NCI-H510A treated with DMSO at 0.1 percent for 48 hours (cell line): ENCODE results near the gene ZSWIM7.
"Not testable (repeated sequence)": the region's sequence is repeated elsewhere in the genome, so short reads cannot be mapped to it uniquely, and the experiment has no call there.

ENCODE experiments used
- DNase-seq: peaks from one replicate; lab custom pipeline; 2025; lab: John Stamatoyannopoulos, UW

ZSWIM7 gene

DNA sequence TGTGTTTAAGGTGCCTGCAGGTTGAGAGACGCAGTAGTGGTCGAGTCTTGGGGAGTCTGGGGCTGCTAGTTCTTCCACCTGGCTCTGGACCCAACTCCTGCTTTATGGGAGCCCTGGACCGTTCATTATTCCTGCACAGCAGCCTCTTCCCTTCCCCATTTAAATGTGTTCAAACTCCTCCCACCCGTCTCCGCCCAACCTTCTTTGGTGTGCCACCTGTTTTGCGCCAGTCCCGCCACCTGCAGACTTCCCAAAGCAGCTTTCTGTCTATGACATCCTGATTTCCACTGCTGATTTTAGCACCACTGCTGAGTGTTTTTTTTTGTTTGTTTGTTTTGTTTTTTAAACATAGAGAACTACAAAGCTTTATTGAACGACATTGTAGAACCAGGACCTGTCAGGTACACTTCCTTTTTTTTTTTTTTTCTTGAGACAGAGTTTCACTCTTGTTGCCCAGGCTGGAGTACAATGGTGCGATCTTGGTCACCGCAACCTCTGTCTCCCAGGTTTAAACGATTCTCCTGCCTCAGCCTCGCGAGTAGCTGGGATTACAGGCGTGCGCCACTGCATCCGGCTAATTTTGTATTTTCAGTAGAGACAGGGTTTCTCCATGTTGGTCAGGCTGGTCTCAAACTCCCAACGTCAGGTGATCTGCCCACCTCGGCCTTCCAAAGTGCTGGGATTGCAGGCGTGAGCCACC, 41.7 kb downstream of the ZSWIM7 start:
- DNase-seq = no peak

DNA sequence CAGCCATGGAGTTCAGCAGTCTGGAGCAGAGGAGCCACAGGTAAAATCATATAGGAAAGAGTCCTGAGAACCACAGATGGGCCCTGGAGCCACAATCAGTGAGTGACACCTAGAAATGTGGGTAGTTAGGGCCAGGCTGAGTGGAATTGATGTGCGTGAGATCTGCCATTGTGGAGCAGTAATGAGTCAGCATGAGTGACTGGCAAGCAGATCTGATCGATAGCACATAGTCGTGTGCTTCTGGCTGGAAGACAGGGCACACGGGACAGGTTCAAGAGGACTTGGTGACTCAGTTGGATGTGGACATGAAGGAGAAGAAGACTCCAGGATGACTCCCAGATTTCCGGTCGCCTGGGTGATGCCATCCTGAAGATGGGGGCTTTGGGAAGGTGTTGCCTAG, 42.3 kb downstream of the ZSWIM7 start:
- no peak for DNase-seq

DNA sequence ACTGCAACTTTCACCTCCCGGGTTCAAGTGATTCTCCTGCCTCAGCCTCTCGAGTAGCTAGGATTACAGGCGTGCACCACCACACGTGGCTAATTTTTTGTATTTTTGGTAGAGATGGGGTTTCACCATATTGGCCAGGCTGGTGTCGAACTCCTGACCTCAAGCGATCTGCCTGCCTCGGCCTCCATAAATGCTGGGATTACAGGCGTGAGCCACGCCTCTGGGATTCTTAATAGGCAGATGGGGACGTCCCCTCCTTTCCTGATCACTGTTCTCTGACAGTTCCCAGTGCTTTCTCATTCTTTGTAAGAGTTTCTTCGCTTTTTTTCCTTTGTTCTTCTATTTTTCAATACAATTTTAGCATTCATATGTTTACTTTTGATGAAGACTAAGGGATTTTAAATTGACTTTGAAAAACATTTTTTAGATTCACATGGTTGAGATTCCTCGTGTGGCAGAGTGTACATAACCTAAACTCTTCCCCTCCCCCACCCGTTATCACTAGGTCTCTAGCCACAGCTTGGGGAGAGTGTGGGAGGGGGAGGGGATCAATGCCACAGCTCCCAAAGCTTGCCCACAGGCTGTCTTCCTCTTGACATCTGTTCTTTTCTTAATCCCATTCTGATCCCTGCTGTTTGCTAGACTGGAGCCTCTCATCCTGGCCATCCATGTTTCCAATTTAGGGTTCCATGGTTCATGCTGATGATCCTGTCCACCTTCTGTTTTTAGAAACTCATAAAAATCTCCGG, 43.5 kb downstream of the ZSWIM7 start:
- no peak for DNase-seq

DNA sequence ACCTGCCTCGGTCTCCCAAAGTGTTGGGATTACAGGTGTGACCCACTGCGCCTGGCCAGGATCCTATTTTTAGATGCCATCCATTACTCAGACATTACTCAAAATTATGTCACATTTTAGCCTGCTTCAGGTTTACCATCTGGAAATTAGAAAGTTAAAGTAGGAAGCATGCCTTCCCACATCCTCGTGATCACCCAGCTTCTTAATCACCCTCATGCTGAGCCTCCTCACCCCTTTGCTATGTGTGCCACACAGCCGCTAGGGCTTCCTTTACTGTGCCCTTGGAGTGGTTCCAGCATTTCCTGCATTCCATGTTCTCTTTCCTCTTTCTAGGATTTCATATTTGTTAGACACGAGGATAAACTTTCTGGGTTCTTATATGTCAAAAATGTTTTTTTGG, 45.3 kb downstream of the ZSWIM7 start:
- DNase-seq = no peak

DNA sequence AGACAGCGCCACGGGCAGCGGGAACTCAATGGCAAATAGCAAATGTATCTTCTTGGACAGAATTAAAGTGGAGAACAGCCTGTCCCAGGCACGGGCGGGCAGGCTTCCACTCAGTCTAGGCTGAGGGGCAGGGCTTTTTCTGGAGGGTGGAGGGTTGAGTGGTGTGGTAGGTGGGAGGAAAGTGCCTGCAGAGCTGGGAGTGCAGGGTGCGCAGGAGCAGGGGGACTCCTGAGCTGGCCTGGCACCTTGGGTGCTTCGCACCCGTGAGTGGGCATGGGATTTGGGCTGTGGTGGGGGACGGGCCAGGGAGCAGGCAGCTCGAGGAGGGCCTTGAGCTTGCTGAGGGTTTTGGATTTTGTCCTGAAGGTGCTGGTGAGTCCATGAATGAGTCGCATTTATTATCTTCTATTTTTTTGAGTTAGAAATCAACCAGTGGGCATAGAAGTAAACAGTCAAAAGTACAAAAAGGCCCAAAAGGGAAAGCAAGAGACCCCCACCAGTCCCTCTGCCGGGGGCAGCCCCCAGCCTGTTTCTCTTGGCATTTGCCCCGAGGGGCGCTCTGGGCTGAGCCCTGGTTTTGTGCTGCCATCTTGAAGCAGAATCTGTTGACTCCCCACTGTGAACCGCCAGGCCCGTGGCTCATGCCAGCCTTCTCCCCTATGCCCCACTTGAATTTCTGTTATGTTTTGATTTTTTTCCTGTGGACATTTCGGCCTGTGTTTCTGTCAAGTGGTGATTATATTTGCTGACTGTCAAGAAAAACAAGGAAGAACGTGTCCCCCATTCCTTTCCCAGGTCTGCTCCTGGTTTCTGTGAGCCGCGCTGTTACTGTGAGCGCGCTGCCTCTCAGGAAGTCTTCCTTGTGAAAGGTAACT, 46.4 kb downstream of the ZSWIM7 start:
- no peak for DNase-seq

DNA sequence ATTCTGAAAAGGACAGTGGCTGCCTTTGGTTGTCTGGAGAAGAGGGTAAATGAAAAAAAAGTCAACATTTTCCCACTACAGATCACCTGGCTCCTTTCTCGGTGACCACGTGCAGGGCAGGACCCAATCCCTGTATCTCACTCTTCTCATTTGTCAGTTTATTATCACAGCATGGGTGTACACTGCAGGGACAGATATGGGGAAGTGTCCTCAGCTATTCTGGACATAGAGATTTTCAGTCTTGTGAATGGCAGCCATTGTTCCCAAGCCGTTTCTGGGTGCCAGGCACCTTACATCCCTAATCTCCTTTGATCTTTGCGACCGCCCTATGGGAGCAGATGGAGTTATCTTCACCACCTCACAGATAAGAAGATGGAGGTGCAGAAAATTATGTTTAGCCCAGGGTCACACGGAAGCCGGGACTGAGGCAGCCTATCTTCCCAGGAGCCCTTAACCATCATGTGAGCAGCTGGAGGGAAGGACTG, 47.4 kb downstream of the ZSWIM7 start:
- DNase-seq = no peak

DNA sequence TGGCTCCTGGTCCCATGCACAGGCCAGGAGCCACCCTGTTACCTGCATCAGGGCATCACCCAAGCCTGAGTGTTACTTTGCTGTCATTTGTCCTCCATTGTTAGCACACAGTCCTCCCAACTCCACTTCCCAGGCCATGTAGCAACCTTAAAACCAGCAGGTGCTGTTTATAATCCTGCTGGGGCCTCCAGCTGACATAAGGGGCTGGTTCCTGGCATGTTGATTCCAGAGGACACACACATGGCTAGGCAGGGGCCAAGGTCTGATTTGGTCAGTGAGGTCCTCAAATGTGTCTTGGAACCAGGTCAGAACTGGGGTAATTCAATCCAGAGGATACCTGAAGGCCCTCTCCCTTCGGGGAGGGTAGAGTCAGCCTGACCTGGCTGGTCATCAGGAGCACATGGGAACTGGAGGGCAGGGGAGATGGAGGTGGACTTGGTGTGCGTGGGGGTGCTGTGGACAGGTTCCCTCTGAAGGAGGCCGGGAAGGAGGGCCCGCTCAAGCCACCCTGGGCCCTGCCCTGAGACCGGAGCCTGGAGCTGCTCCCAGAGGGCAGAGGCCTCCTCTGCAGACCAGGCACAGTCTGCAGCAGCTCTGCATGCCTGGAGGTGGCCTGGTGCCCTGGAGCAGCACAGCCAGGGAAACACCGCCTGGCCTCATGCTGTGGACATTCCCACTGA, 48.0 kb downstream of the ZSWIM7 start:
- no peak for DNase-seq

DNA sequence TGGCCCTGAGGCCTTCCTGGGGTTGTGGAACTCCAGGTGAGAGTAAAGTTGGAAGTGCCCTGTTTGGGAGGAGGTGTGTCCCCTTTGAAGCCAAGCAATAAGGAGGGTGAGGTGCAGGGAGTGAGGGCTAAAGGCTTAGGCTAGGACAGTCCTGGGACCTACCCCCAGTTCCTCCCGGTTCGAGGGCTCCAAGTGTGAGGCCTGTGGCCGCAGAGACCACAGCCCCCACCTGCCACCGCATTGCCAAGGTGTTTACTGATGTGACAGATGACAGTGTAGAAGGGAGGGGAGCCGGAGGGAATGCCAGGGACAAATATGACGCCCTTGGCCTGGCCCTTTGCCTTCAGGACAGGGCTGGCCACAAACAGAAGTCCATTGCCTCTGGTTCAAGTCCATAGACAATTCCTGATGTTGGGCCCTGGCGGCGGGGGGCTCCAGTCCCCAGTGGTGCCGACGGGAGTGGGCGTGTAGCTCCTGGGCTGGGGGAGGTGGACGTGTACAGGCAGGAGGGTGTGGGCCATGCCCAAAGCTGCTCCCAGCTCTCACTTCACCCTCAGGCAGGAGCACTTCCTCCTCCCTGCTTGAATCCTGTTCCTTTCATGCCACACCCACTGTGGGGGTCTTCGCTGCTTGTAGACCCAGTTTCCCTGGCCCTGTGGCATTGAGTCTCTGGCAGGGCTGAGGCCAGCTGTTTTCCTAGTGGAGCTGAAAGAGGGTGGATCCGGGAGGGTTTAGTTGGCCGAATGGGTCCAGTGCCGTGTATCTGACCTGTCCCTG, 51.3 kb downstream of the ZSWIM7 start:
- DNase-seq = no peak

DNA sequence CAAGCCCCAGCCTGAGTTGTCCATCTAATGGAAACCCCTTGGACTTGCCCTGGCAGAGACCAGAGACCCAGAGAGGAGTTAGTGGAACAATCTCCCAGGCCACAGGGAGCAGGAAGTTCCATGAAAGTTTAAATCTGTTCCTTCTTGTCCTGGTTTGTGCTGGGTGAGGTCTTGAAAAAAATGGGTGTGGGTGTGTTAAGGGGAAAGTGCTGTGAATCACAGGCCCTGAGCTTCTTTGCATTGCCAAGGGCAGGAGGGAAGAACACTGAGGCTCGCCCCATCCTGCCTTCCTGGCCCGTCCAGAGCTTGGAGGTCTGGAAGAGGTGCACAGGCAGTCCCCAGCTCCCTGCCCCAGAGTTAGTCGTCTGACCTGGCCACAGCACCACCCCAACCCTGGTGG, 52.2 kb downstream of the ZSWIM7 start:
- no peak for DNase-seq

DNA sequence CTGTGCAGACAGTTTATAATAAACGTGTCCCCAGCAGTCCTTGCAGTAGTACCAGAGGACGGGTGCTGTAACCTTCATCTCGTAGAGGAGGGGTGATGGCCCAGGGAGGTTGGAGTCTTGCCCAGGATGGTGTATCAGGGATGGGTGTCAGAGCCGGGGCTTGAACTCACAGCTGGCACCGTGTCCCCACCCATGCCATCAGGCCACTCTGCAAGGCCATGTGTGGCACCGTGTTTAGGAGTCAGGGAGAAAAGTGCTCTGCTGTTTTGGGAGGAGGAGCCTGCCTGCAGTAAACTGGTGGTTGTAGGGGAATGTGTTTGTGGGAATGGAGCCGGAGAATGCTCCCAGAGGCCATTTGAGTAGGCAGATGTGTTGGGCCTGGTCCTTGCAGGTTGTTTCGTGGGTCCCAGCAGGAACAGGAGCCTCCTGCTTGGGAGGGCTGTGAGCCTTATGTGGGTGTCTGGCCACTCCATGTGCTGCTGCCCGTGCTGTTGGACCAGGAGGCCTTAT, 52.8 kb downstream of the ZSWIM7 start:
- DNase-seq = no peak

DNA sequence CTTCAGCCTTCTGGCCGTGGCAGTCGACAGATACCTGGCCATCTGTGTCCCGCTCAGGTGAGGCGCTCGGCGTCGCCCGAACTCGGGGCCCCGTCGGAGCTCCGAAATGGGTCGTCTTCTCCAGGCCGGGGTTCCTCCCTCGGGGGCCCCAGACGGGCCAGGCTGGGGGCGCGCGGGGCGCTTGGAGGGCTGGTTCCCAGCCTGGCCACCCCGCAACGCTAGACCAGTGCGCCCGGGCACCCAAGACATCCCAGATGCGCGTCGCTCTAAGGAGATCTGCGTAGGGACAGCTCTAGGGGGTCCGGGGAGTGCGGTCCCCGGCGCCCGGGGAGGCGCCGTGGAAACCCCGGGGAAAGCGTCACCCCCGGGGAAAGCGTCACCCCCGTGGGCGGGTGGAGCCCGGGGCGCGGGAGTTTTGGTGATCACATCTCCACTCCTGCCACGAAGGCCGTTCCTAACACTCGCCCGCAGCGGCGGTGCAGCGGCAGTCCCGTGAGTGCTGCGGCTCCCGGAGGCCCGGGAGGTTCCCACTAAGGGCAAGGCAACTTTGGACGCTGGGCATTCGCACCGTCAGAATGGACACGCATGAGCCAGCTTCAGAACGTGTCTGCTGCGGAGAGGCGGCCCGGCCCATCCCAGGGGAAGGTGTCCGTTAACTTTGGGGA, 53.8 kb downstream of the ZSWIM7 start:
- DNase-seq = no peak

DNA sequence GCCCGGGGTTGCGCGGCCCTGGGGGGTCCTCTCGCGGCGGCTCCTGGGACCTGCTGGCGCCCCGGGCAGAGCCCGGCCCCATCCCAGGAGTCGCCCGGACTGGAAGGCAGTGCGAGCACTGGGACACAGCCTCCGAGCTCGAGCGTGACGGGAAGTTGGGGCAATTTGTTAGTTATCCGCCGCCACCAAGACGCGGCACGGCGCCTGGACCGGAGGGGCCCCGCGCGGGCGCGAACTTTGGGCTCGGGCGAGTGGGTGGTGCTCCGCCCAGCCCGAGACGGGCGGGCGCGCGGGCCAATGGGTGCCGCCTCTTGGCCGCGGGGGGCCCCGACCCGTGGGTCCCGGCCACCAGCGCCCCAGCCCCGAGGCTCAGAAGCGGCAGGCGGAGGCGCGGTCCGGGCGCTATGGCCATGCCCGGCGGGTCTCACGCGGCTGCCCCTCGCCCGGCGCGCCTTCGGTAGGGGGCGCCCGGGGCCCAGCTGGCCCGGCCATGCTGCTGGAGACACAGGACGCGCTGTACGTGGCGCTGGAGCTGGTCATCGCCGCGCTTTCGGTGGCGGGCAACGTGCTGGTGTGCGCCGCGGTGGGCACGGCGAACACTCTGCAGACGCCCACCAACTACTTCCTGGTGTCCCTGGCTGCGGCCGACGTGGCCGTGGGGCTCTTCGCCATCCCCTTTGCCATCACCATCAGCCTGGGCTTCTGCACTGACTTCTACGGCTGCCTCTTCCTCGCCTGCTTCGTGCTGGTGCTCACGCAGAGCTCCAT, 54.6 kb downstream of the ZSWIM7 start, which contains the start of gene ADORA2B:
ADORA2B (plus strand) TSS at position 372 of the 768 bp plus-strand sequence; CDS start at position 491, 119 bp downstream.
- DNase-seq = peak; percentile 71

DNA sequence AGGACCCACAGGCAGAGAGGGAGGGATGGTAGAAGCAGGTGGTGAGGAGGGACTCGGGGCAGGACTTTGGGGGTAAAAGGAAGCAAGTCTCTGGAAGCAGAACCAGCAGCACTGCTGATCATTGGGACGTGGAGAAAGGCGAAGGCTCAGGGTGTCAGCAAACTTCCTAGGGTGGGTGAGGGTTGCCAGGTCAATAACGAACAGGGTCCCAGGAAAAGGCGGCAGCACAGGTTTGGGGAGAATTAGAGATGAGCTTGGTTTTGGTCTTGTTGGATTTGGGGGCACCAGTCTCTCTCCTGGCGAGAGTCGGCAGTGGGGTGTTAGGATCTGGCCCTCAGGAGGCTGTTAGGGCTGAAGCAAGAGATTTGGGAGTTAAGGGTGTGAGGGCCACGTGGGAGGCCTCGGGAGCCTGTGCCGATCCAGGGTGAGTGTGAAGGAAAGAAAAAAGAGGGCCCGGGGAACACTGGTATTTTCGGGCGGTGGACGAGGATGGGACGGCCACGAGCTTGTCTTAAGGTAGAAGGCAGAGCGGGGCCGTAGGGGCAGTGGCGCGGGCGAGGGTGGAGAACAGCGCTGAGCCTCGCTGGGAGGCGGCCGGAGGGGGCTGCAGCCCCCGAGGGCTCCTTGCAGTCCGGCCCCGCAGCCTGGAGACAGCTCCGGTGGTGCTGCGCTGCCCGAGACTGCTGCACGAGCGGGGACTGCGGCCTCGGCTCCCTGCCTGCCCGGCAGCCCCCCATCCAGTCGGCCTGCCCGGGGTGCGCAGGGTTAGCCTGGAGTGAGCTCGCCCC, 55.3 kb downstream of the ZSWIM7 start:
- DNase-seq = no peak

DNA sequence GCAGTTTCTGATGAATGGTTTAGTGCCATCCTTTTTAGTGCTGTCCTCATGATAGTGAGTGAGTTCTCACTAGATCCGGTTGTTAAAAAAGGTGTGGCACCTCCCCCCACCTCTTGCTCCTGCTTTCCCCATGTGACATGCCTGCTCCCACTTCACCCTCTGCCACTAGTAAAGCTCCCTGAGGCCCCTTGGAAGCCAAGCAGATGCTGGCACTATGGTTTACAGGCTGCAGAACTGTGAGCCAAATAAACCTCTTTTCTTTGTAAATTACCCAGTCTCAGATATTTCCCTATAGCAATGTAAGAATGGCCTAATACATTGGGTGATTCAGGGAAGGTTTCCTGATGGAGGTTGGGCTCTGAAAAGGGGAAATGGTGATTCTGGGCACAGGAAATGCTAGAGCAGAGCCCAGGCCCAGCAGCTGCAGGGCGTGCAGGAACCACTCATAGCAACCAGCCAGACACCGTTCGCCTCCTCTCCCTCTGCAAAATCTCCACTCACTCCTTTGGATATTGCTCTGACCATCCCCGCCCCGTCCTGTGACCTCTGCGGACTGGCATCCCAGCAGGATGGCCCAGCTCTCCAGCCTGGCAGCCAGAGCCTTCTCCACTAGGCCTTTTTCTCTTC, 57.2 kb downstream of the ZSWIM7 start:
- DNase-seq = no peak

DNA sequence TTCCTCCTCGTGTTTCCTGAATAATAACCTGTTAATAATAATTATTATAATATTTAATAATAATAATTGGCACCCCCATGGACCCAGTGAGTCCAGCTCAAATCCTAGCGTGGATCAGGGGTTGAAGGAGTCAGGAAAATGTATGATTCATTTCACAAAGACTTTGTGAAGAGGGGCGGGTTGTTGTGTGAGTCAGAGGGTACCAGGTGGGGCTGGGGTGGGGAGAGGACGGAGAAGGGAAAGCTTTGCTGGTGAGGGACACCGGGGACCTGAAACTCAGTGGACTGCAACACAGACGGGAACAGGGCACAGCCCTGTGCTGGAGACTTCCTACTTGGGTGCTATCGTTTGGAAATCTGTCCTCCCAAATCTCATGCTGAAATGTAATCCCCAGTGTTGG, 57.7 kb downstream of the ZSWIM7 start:
- no peak for DNase-seq

DNA sequence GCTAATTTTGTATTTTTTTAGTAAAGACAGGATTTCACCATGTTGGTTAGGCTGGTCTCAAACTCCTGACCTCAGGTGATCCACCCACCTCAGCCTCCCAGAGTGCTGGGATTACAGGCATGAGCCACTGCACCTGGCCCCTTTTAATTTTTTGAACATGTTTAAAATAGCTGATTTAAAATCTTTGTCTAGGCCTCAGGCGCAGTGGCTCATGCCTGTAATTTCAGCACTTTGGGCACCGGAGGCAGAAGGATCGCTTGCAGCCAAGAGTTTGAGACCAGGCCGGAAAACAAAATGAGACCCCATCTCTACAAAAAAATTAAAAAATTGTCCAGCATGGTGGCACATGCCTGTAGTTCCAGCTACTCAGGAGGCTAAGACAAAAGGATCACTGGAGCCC, 63.0 kb downstream of the ZSWIM7 start:
- not testable (repeated sequence) for DNase-seq

DNA sequence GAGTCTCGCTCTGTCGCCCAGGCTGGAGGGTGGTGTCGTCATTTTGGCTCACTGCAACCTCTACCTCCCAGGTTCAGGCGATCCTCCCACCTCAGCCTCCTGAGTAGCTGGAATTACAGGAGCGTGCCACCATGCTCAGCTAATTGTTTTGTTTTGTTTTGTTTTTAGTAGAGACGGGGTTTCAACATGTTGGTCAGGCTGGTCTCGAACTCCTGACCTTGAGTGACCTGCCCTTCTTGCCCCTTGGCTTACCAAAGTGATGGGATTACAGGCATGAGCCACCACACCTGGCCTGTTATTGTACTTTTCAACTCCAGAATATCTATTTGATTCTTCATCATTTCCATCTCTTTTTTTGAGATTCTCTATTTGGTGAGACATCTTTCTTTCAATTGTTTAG, 63.6 kb downstream of the ZSWIM7 start:
- DNase-seq = no peak

DNA sequence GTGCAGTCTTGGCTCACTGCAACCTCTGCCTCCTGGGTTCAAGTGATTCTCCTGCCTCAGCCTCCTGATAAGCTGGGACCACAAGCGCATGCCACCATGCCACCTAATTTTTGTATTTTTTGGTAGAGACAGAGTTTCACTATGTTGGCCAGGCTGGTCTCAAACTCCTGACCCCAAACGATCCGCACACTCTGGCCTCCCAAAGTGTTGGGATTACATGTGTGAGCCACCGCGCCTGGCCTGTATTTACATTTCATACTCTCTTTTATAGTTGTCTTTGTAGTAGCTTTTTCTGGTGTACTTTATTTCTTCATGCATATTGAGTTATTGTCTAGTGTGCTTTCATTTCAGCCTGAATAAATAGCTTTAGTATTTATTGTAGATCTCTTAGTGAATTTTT, 64.6 kb downstream of the ZSWIM7 start:
- DNase-seq = no peak
